HG02678 (cell line): Measurements from ENCODE around the gene CFAP61.
"Not testable (repeated sequence)": the region's sequence is repeated elsewhere in the genome, so short reads cannot be mapped to it uniquely, and the experiment has no call there.

Experiments used
- ATAC-seq: cut with Tn5 transposase; IDR thresholded peaks from one replicate; pipeline ENCODE4 v1.9.1; 2021; ENCODE audit warnings: mild to moderate bottlenecking, moderate library complexity; ENCODE audit not compliant: unreplicated experiment

The CFAP61 gene

DNA sequence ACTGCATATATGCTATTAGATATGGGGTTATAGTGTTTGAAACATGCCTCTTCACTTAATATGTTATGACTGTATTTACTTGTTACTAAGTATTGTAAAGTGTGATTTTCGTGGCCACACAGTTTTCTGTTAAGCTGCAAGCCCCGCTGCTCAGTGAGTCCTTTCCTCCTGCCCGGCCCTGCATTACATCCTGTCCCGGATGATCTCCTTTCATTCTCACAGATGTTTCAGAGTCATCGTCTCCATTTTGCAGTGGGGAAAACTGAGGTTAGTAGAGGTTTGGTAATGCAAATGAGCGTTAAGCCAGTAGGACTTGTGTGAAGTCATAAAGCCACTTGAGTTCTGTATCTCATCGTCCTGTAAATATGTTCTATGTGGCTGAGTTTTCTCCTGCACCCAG, 155.5 kb downstream of the CFAP61 start:
- ATAC-seq = peak; percentile 38

DNA sequence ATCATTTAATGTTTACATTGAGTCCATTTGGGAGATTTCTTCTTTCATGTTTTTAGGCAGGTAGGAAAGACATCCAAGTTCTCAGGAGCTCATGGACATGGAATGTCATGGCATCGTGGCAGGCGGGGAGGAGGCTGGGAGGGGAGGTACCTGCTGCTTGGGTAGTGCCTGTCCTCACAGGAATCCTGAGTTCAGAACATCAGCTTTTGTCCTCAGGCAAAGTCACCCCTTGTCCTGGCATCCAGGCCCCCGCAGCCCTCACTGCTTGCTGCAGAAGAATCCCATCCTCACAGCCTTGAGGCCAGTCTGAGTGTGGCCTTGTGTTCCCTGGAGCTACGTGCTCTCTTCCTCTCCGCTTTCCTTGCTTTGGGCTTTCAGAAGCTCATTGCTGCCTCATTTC, 157.4 kb downstream of the CFAP61 start:
- ATAC-seq = no peak

GRCh38 chr20:20210327-20210726, 158.0 kb downstream of the CFAP61 start:
- no peak for ATAC-seq

DNA sequence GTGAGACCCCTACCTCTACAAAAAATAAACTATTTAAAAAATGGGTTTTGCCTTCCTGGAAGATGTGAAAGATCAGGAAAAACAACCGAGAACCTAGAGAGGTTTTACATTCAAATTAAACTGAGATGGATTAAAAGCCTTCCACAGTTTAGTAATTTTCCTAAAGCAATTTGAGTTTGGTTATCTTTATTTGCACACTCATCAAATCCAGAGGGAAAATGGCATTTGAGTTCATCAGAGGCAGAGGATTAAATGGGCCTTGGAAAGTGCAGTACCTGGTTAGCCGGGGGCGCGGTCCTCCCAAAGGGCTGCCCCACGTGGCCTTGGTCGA, 158.6 kb downstream of the CFAP61 start:
- ATAC-seq = no peak

- no peak for ATAC-seq
Measured at GRCh38 chr20:20211274-20211987, 159.1 kb downstream of the CFAP61 start.

- ATAC-seq = no peak
Measured at GRCh38 chr20:20211988-20212518, 159.7 kb downstream of the CFAP61 start.

GRCh38 chr20:20212675-20213096, 160.4 kb downstream of the CFAP61 start:
- ATAC-seq = no peak

GRCh38 chr20:20213526-20214121, 161.3 kb downstream of the CFAP61 start:
- no peak for ATAC-seq

DNA sequence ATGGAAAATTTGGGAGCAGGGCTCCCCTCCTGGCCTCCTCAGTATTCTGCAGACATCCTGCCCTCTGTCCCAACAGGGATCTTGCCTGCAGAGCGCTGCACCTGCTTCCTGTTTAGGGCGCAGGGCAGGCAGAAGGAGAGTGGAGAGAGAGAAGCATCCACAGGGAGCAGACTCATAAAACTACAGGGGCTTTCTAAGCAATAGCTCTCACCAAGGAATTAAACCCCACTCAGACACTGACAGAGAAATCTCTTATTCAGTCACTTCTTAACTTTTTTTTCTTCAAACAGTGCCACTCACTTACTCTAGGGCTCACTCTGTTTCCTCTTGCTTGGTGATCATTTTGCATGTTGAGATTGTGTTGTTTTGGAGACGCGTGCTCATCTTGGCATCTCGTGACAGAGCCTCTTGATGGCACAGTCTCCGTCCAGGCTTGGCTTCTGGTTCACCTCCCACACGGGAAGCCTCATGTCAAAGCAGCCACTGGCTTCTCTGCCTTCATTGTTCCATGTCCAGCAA, 162.5 kb downstream of the CFAP61 start:
- no peak for ATAC-seq

DNA sequence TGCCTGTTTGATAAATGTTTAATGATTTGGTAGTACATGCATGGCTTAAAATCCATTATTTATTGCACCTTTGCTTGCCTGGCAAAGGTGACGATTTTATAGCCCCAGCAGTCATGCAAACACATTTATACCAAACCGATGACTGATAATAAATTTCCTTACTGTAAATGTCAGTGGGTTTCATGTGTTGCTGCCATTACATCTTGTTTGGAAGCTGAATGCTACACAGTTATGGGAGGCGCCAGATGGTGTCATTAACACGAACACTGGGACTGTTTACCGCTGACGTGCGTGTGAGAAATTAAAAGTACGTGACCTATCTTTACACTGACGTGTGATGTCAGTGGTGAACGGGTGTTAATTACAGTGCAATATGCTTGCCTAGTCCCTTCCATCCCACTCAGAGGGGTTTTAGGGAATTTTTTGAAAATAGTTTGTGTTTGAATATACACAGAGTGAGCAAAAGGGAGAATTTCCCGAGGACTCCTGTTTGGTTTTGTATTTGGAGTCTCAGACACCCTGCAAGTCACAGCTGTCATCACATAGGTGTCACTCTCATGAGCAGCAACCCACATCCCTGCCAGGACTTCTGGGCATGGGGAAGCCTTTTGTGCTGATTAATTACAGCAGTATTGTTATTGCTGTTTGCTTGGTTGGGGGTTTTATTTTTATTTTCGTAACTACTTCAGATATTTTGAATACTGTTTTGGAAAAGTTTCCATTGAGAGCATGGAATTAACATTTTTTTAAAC, 163.8 kb downstream of the CFAP61 start:
- no peak for ATAC-seq

GRCh38 chr20:20216941-20217340, 164.6 kb downstream of the CFAP61 start:
- ATAC-seq = no peak

DNA sequence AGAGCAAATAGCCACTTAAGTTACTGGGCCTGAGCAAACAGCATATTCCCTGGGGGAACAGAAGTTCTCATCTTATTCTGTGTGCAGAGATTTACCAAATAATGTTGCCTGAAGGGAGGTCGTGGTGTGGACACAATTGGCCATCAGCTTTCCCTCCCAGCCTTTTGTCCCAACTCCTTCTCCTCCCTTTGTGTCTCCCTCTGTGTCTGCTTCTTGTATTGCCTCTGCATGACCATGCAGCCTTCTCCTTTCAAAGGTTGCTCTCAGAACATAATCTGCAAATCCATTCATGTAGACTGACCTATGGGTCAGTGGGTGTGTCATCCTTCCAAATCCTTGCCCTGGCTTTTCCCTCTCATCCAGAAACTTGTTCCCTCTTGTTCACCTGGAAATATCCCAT, 165.3 kb downstream of the CFAP61 start:
- ATAC-seq = no peak

DNA sequence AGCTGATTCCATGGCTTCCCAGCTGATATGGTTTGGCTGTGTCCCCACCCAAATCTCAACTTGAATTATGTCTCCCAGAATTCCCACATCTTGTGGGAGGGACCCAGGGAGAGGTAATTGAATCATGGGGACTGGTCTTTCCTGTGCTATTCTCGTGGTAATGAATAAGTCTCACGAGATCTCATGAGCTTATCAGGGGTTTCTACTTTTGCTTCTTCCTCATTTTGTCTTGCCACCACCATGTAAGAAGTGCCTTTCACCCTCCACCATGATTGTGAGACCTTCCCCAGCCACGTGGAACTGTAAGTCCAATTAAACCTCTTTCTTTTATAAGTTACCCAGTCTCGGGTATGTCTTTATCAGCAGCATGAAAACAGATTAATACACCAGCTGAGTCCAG, 165.8 kb downstream of the CFAP61 start:
- ATAC-seq = not testable (repeated sequence)

GRCh38 chr20:20219016-20219415, 166.7 kb downstream of the CFAP61 start:
- ATAC-seq = no peak

GRCh38 chr20:20220134-20220533, 167.8 kb downstream of the CFAP61 start:
- ATAC-seq = no peak

- no peak for ATAC-seq
Measured at GRCh38 chr20:20223981-20224380, 171.6 kb downstream of the CFAP61 start.

GRCh38 chr20:20224806-20225205, 172.5 kb downstream of the CFAP61 start:
- no peak for ATAC-seq

GRCh38 chr20:20225325-20226043, 173.2 kb downstream of the CFAP61 start:
- no peak for ATAC-seq

GRCh38 chr20:20226554-20226953, 174.2 kb downstream of the CFAP61 start:
- no peak for ATAC-seq

DNA sequence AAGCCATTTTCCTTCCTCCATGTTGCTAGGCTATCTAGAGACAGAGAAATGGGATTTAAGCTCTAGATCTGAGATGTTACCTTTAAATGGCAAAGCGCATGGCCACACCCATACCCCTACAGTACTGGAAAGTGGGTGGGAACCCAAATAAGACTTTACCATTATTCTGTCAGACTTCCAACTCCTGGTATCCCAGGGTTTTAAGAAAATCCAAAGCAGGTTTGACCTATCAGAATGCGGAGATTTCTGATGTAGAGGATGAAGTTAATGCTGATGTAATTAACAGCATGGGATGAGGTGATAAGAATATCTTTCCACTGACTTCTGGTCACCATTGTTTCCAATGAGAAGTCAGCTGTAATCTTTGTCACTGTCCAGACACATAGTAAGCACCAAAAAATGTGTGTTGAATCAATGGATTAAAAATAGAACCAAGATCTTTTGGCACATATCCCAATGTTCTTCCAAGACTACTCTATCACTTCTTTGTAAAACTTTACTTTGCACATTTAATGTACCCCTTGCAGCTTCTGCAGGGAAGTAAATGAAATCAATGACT, 174.8 kb downstream of the CFAP61 start:
- ATAC-seq = no peak

GRCh38 chr20:20228351-20228750, 176.0 kb downstream of the CFAP61 start:
- ATAC-seq = no peak
